K562 (cell line): ENCODE measurements around the gene ACAP3. TPM values are rescaled to one million over a fixed set of nuclear protein-coding genes. Genes with fewer than 3 reads are reported as not detected.
A peak's percentile ranks its signal among the peaks of the same experiment; 100 is the strongest.

Experiments
- ATAC-seq: fragments of 200-7000 bp; cut with Tn5 transposase; 3 replicates; pipeline ENCODE4 v1.9.1; 2020; ENCODE audit warnings: moderate library complexity
- BruUV-seq: library from RNA; stranded (reverse); fragments of 400-500 nt; replicated peaks from 2 replicates; lab custom pipeline; 2021; lab: Mats Ljungman, UMichigan
- CTCF ChIA-PET: fragments of 300-600 bp; formaldehyde crosslinking; extraction: SDS; loops from one replicate; lab custom pipeline; 2021; ENCODE audit warnings: low intra/inter-chr PET ratio; lab: Yijun Ruan, JAX
- POLR2A ChIA-PET: fragments of 300-600, 350-650 bp; sonication (Branson Sonifier 250); formaldehyde crosslinking; extraction: SDS; loops from one replicate; lab custom pipeline; 2021; ENCODE audit warnings: antibody characterized with exemption, inconsistent platforms; lab: Yijun Ruan, JAX
- DNase-seq, 4 experiments: peaks; one replicate each; pipeline versions ENCODE4 v3.0.0 to v3.0.0-alpha.2; 2011 to 2018; ENCODE audit warnings: low spot score in 3 of 4, mixed read lengths in 3 of 4; ENCODE audit errors: extremely low read depth in 1 of 4
- FAIRE-seq: peaks from 2 replicates; lab custom pipeline; 2011; peaks lifted over from hg19 to GRCh38; lab: Jason Lieb, UNC
- H2AFZ ChIP-seq: 2 replicates; pipeline ENCODE4 v1.6.0; 2011; ENCODE audit warnings: low read depth, low read length, control low read depth, inconsistent platforms
- H3K27ac ChIP-seq: fragments of 200-600 bp; 3 replicates; pipeline ENCODE4 v1.8.0; 2011; ENCODE audit warnings: low read depth, mild to moderate bottlenecking, control low read depth, inconsistent platforms, low read length, moderate library complexity, mixed read lengths; ENCODE audit errors: extremely low read depth
- H3K27me3 ChIP-seq, 2 experiments: fragments of 300-600 bp in 1 of 2; 2 replicates in 1 of 2; 3 replicates in 1 of 2; pipeline versions ENCODE4 v1.6.0 to v1.8.0; 2011; ENCODE audit warnings: inconsistent platforms in 2 of 2, low read length in 2 of 2, mild to moderate bottlenecking in 1 of 2, mixed read lengths in 1 of 2, moderate library complexity in 1 of 2; ENCODE audit not compliant: control insufficient read depth in 2 of 2, insufficient read depth in 2 of 2
- H3K36me3 ChIP-seq: fragments of 300-600 bp; 3 replicates; pipeline ENCODE4 v1.8.0; 2011; ENCODE audit warnings: mild to moderate bottlenecking, low read length, inconsistent platforms; ENCODE audit not compliant: control insufficient read depth, insufficient read depth
- H3K4me1 ChIP-seq, 2 experiments: fragments of 200-600 bp in 1 of 2; replicated peaks in 1 of 2; 2 replicates in 1 of 2; 3 replicates in 1 of 2; pipeline versions ENCODE4 v1.5.1 to v1.8.0; 2011; ENCODE audit warnings: inconsistent platforms in 2 of 2, low read length in 2 of 2, mild to moderate bottlenecking in 1 of 2, mixed read lengths in 1 of 2, moderate library complexity in 1 of 2; ENCODE audit not compliant: control insufficient read depth in 2 of 2, insufficient read depth in 2 of 2
- H3K4me2 ChIP-seq: 2 replicates; pipeline ENCODE4 v1.6.1; 2011; ENCODE audit warnings: low read length, control low read depth, inconsistent platforms, mixed read lengths; ENCODE audit not compliant: insufficient read depth
- H3K4me3 ChIP-seq: fragments of 200-600 bp; sonication (generic), shearing (Covaris generic); 2 replicates; pipeline ENCODE4 v1.5.1; 2016; ENCODE audit warnings: control low read depth, inconsistent platforms
- H3K79me2 ChIP-seq: fragments of 200-600 bp; 3 replicates; pipeline ENCODE4 v1.8.0; 2011; ENCODE audit warnings: low read length, inconsistent platforms; ENCODE audit not compliant: control insufficient read depth, insufficient read depth
- H3K9ac ChIP-seq, 2 experiments: 2 replicates each; pipeline versions ENCODE4 v1.6.0 to v1.6.1; 2011; ENCODE audit warnings: low read depth in 2 of 2, low read length in 2 of 2, control low read depth in 1 of 2, inconsistent platforms in 1 of 2, mild to moderate bottlenecking in 1 of 2, mixed read lengths in 1 of 2; ENCODE audit not compliant: insufficient read depth in 1 of 2
- H3K9me1 ChIP-seq: one replicate; pipeline ENCODE4 v1.6.0; 2011; ENCODE audit warnings: inconsistent platforms, mild to moderate bottlenecking, low read length, moderate library complexity; ENCODE audit not compliant: control insufficient read depth, insufficient read depth
- H3K9me3 ChIP-seq: replicated peaks from 2 replicates; pipeline ENCODE4 v1.5.1; 2011; ENCODE audit warnings: low read depth, low read length, inconsistent platforms; ENCODE audit not compliant: control insufficient read depth, insufficient read depth
- H4K20me1 ChIP-seq: replicated peaks from 2 replicates; pipeline ENCODE4 v1.6.1; 2011; ENCODE audit warnings: low read length, inconsistent platforms, mixed read lengths; ENCODE audit not compliant: control insufficient read depth, insufficient read depth
- BCOR ChIP-seq: fragments of 450-650 bp; IDR thresholded peaks from 2 replicates; pipeline ENCODE4 v1.6.1; 2016
- FIP1L1 ChIP-seq: fragments of 200-400 bp; formaldehyde crosslinking; IDR thresholded peaks from 2 replicates; pipeline ENCODE4 v1.6.1; 2018; ENCODE audit warnings: mild to moderate bottlenecking, low read depth, low read length; ENCODE audit not compliant: poor library complexity, severe bottlenecking
- PHB2 ChIP-seq: fragments of 450-650 bp; IDR thresholded peaks from 2 replicates; pipeline ENCODE4 v1.6.1; 2017; ENCODE audit warnings: low read depth
- POLR2G ChIP-seq: fragments of 200-400 bp; formaldehyde crosslinking; IDR thresholded peaks from 2 replicates; pipeline ENCODE4 v1.6.1; 2017; ENCODE audit warnings: low read depth, mild to moderate bottlenecking, antibody characterized with exemption, low read length, moderate library complexity
- PURB ChIP-seq: sonication (generic); formaldehyde crosslinking; IDR thresholded peaks from 2 replicates; pipeline ENCODE4 v1.9.0; 2021; ENCODE audit warnings: low read depth, mild to moderate bottlenecking, missing genetic modification reagents
- RBFOX2 ChIP-seq: fragments of 200-400 bp; formaldehyde crosslinking; IDR thresholded peaks from 2 replicates; pipeline ENCODE4 v1.6.1; 2017; ENCODE audit warnings: low read depth, mild to moderate bottlenecking, low read length, moderate library complexity
- ZFP36 ChIP-seq: fragments of 150-350 bp; IDR thresholded peaks from 2 replicates; pipeline ENCODE4 v1.6.1; 2018; ENCODE audit warnings: low read length, low read depth; ENCODE audit not compliant: partially characterized antibody
- ZNF146 ChIP-seq: IDR thresholded peaks from one replicate; pipeline ENCODE4 v1.6.1; 2018; ENCODE audit warnings: missing compliant biosample characterization; ENCODE audit not compliant: unreplicated experiment
- WGBS: fragments of 100-300 bp; shearing (Covaris generic); methylation state at CpG from one replicate; pipeline ENCODE4 v1.1.6; 2016; ENCODE audit warnings: low coverage, mixed read lengths; ENCODE audit not compliant: insufficient coverage; ENCODE audit errors: missing lambda C conversion rate; 5-methylcytosine and 5-hydroxymethylcytosine counted together
- in situ Hi-C: fragments of 300-500 bp; cut with MboI; formaldehyde crosslinking; loops from 4 replicates; pipeline ENCODE4 v1.15.0; 2018; ENCODE audit warnings: inconsistent platforms, mixed read lengths
- intact Hi-C: fragments of 100-400 bp; cut with micrococcal nuclease; formaldehyde crosslinking; loops from 2 replicates; pipeline ENCODE4 v1.14.2; 2022
- polyA plus RNA-seq, 8 experiments: library from polyadenylated mRNA; depleted of rRNA in 4 of 8; stranded (reverse) in 5 of 8; unstranded in 3 of 8; fragments of >200 nt; fragmentation: Nextera tagmentation in 2 of 8; fragmentation: Illumina TruSeq in 1 of 8; extraction: Ambion mirVana in 2 of 8; extraction: Trizol in 1 of 8; gene quantifications; 2 replicates each; pipeline versions ENCODE4 v1.2.1 to v1.2.3, GENCODE V29; 2011 to 2014; ENCODE audit warnings: inconsistent platforms in 1 of 8, missing spikeins in 1 of 8
- total RNA-seq, 7 experiments: library from RNA; depleted of rRNA in 6 of 7; stranded (reverse); fragments of >200 nt in 6 of 7; fragmentation: Illumina TruSeq in 2 of 7; extraction: Trizol in 2 of 7; gene quantifications; 2 replicates each; pipeline versions ENCODE4 v1.2.1 to v1.2.3, GENCODE V29; 2011 to 2021; ENCODE audit warnings: low replicate concordance in 1 of 7
- TF ChIP-seq, protein P1 (sequence below): sonication (generic); formaldehyde crosslinking; IDR thresholded peaks from 2 replicates; pipeline ENCODE4 v1.8.1; 2023; ENCODE audit warnings: mild to moderate bottlenecking, missing genetic modification reagents
- TF ChIP-seq, protein P2 (sequence below): fragments of 250-450 bp; sonication (Bioruptor Pico); IDR thresholded peaks from 2 replicates; pipeline ENCODE4 v1.5.0; 2021
- TF ChIP-seq, protein P3 (sequence below), 3 experiments: fragments of 200-800 bp in 1 of 3; sonication (Bioruptor generic) in 1 of 3; sonication (generic) in 1 of 3; formaldehyde crosslinking in 1 of 3; IDR thresholded peaks; 2 replicates each; pipeline versions ENCODE4 v1.6.1 to v1.8.0; 2016 to 2022; ENCODE audit warnings: mild to moderate bottlenecking in 2 of 3, missing compliant biosample characterization in 2 of 3, missing genetic modification characterization in 2 of 3, missing genetic modification reagents in 1 of 3

The ACAP3 gene
- total and polyA plus RNA-seq, 9 of the 15 experiments (the other 6 are each of a cell fraction or from before 2014, with no cell fraction given), result 0.01 to 49.0 (median 12.0) TPM

DNA sequence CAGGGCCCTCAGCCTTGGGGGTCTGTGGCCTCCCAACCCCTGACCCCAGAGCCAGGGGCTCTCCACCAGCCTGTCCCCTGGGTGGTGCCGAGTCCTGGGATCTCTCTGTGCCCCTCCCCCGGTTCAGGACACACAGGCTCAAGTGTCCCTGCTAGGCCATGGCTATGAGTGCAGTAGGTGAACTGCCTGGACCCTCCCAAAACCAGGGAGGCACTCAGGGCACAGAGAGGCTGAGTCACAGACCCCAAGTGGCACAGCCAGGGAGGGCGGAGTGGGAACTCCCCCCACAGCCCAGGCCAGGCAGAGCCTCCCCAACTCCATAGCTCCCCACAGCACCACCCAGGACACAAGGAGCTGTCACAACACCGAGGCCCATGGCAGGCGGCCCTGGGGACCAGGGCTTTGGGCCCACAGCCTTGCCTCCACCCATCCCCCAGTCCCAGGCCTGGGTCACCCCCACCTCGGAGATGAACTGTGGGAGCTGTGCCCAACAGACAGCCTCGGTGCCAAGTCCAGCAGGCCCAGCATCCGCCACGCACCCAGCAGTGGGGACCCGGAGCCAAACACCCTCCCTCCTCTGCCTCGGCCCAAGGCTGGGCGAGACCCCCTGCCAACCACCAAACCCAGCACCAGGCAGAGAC is 38.2 kb upstream of the ACAP3 start:
- H3K36me3 ChIP-seq, result peaks cover 41% of the 10 kb centered on the region; the same call in 2 of the 3 replicates
- peaks cover 42% of the 10 kb centered on the region; the same call in 1 of the 2 replicates for H4K20me1 ChIP-seq
- peak overlapping the region in 1 of 2 experiments; percentile 98; a peak in 2 of 4 replicates for H3K9ac ChIP-seq
- no peak for TF ChIP-seq PURB
- TF ChIP-seq, protein P1, sequence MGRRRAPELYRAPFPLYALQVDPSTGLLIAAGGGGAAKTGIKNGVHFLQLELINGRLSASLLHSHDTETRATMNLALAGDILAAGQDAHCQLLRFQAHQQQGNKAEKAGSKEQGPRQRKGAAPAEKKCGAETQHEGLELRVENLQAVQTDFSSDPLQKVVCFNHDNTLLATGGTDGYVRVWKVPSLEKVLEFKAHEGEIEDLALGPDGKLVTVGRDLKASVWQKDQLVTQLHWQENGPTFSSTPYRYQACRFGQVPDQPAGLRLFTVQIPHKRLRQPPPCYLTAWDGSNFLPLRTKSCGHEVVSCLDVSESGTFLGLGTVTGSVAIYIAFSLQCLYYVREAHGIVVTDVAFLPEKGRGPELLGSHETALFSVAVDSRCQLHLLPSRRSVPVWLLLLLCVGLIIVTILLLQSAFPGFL (CRISPR knock-in tag), result no peak
- 0 out of 2 replicates have a peak, but pooled peaks have one; percentile 2 for TF ChIP-seq POLR2G
- peak; percentile 19 for TF ChIP-seq RBFOX2
- no peak for TF ChIP-seq PHB2
- TF ChIP-seq BCOR, result 0 out of 2 replicates have a peak, but pooled peaks have one; percentile 32
- peak; percentile 50 for TF ChIP-seq ZFP36
- TF ChIP-seq, protein P2, sequence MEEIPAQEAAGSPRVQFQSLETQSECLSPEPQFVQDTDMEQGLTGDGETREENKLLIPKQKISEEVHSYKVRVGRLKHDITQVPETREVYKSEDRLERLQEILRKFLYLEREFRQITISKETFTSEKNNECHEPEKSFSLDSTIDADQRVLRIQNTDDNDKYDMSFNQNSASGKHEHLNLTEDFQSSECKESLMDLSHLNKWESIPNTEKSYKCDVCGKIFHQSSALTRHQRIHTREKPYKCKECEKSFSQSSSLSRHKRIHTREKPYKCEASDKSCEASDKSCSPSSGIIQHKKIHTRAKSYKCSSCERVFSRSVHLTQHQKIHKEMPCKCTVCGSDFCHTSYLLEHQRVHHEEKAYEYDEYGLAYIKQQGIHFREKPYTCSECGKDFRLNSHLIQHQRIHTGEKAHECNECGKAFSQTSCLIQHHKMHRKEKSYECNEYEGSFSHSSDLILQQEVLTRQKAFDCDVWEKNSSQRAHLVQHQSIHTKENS (CRISPR knock-in tag), result no peak
- TF ChIP-seq ZNF146 (CRISPR knock-in tag), result no peak
- TF ChIP-seq, protein P3, sequence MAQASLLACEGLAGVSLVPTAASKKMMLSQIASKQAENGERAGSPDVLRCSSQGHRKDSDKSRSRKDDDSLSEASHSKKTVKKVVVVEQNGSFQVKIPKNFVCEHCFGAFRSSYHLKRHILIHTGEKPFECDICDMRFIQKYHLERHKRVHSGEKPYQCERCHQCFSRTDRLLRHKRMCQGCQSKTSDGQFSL (CRISPR knock-in tag; IDR thresholded peaks at IDR 0.05), result 0 out of 2 replicates have a peak, but pooled peaks have one; percentile 25
- TF ChIP-seq, protein P3 (tag; IDR thresholded peaks at IDR 0.05), result no peak
- no peak for TF ChIP-seq FIP1L1
- H3K27ac ChIP-seq, result no peak overlapping the region; the same call in 2 of the 3 replicates
- H3K79me2 ChIP-seq, result peaks cover 65% of the 10 kb centered on the region
- no peak for DNase-seq
- no TSS peak for BruUV-seq
- no peak overlapping the region for H3K4me2 ChIP-seq
- H3K4me1 ChIP-seq, result peaks cover 9 to 81% of the 10 kb centered on the region in 2 experiments; a peak in 3 of 5 replicates
- FAIRE-seq, result no peak
- H3K4me3 ChIP-seq, result no peak overlapping the region
- 85% methylated on average over 12 of the region's 12 CpGs for WGBS
- in situ Hi-C loops, result no loop called here
- ChIA-PET CTCF (no interaction called here), POLR2A (interaction anchor here (1.3 to 4.8 kb wide), 4 partner anchors 9 to 30 kb away, joined by 7 to 22 read pairs (median 8); partner anchors contain the start of gene AURKAIP1)
- intact Hi-C loops, result no loop called here
- H3K27me3 ChIP-seq, result no peaks in the 10 kb centered on the region
- ATAC-seq, result no peak
- 0 out of 2 replicates have a peak, but pooled peaks cover 2% of the 10 kb centered on the region for H3K9me3 ChIP-seq
- H2AFZ ChIP-seq, result no peak overlapping the region
- H3K9me1 ChIP-seq, result peaks cover 8% of the 10 kb centered on the region
